Peyer's patch (tissue), 4 donors: Measurements from ENCODE around the gene FRMD5.

Experiments
- POLR2A ChIP-seq, 2 donors: fragments of 450-650 bp; IDR thresholded peaks; one replicate each; pipeline ENCODE4 v1.5.1; 2017; ENCODE audit warnings: antibody characterized with exemption in 2 of 2, mild to moderate bottlenecking in 2 of 2, moderate library complexity in 2 of 2
- TF ChIP-seq, protein P1 (sequence below), 6 experiments: fragments of 450-650 bp in 4 of 6; fragments of 200-600 bp in 2 of 6; sonication (generic) in 1 of 6; IDR thresholded peaks; one replicate each; pipeline ENCODE4 v1.5.1; 2017 to 2019; ENCODE audit warnings: antibody characterized with exemption in 6 of 6, mild to moderate bottlenecking in 3 of 6, moderate library complexity in 1 of 6

GRCh38 chr15:44068347-44068746 is 126.7 kb downstream of the FRMD5 start:
- TF ChIP-seq, protein P1, sequence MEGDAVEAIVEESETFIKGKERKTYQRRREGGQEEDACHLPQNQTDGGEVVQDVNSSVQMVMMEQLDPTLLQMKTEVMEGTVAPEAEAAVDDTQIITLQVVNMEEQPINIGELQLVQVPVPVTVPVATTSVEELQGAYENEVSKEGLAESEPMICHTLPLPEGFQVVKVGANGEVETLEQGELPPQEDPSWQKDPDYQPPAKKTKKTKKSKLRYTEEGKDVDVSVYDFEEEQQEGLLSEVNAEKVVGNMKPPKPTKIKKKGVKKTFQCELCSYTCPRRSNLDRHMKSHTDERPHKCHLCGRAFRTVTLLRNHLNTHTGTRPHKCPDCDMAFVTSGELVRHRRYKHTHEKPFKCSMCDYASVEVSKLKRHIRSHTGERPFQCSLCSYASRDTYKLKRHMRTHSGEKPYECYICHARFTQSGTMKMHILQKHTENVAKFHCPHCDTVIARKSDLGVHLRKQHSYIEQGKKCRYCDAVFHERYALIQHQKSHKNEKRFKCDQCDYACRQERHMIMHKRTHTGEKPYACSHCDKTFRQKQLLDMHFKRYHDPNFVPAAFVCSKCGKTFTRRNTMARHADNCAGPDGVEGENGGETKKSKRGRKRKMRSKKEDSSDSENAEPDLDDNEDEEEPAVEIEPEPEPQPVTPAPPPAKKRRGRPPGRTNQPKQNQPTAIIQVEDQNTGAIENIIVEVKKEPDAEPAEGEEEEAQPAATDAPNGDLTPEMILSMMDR (IDR thresholded peaks at IDR 0.05): no peak
- TF ChIP-seq POLR2A (IDR thresholded peaks at IDR 0.05): no peak
